HCT116 (cell line): ENCODE results near the gene CLEC17A.

Source experiments
- EGR1 ChIP-seq: IDR thresholded peaks from 2 replicates; pipeline ENCODE4 v1.6.1; 2012; ENCODE audit warnings: low read depth
- ELF1 ChIP-seq: IDR thresholded peaks from 2 replicates; pipeline ENCODE4 v1.6.1; 2012; ENCODE audit warnings: low read depth, borderline replicate concordance
- EZH2 ChIP-seq: fragments of 200-600 bp; sonication (generic); IDR thresholded peaks from 2 replicates; pipeline ENCODE4 v1.6.1; 2017; ENCODE audit warnings: antibody characterized with exemption, mixed run types
- EZH2phosphoT487 ChIP-seq: fragments of 200-600 bp; IDR thresholded peaks from 2 replicates; pipeline ENCODE4 v1.6.1; 2018; ENCODE audit warnings: antibody characterized with exemption, borderline replicate concordance
- FOSL1 ChIP-seq: IDR thresholded peaks from 2 replicates; pipeline ENCODE4 v1.6.1; 2012; ENCODE audit warnings: low read depth
- JUND ChIP-seq: IDR thresholded peaks from 2 replicates; pipeline ENCODE4 v1.6.1; 2012
- MAX ChIP-seq: IDR thresholded peaks from 2 replicates; pipeline ENCODE4 v1.6.1; 2012
- POLR2A ChIP-seq: IDR thresholded peaks from 2 replicates; pipeline ENCODE4 v1.7.0; 2011; ENCODE audit warnings: borderline replicate concordance; ENCODE audit not compliant: insufficient read depth, insufficient read length; ENCODE audit errors: extremely low read depth
- POLR2AphosphoS5 ChIP-seq: IDR thresholded peaks from 2 replicates; pipeline ENCODE4 v1.6.1; 2011; ENCODE audit warnings: mild to moderate bottlenecking, low read depth, low read length, moderate library complexity
- SIN3A ChIP-seq: IDR thresholded peaks from 2 replicates; pipeline ENCODE4 v1.6.1; 2012; ENCODE audit warnings: low read depth
- YY1 ChIP-seq: IDR thresholded peaks from 2 replicates; pipeline ENCODE4 v1.6.1; 2011; ENCODE audit warnings: low read length, low read depth, moderate library complexity, mild to moderate bottlenecking; ENCODE audit not compliant: insufficient replicate concordance; ENCODE audit errors: extremely low read depth
- TF ChIP-seq, protein P1 (sequence below), 3 experiments: fragments of 200-600 bp in 1 of 3; sonication (generic) in 1 of 3; IDR thresholded peaks in 2 of 3; conservative IDR thresholded peaks in 1 of 3; 2 replicates each; pipeline ENCODE4 v1.5.1; 2012 to 2017; ENCODE audit warnings: low read depth in 2 of 3, low read length in 2 of 3, antibody characterized with exemption in 1 of 3, borderline replicate concordance in 1 of 3, control low read depth in 1 of 3, mild to moderate bottlenecking in 1 of 3, mixed read lengths in 1 of 3, mixed run types in 1 of 3, moderate library complexity in 1 of 3; ENCODE audit not compliant: insufficient read depth in 1 of 3
- TF ChIP-seq, protein P2 (sequence below): IDR thresholded peaks from 2 replicates; pipeline ENCODE4 v1.6.1; 2012; ENCODE audit warnings: low read depth

- no peak for TF ChIP-seq JUND
- TF ChIP-seq, protein P1, sequence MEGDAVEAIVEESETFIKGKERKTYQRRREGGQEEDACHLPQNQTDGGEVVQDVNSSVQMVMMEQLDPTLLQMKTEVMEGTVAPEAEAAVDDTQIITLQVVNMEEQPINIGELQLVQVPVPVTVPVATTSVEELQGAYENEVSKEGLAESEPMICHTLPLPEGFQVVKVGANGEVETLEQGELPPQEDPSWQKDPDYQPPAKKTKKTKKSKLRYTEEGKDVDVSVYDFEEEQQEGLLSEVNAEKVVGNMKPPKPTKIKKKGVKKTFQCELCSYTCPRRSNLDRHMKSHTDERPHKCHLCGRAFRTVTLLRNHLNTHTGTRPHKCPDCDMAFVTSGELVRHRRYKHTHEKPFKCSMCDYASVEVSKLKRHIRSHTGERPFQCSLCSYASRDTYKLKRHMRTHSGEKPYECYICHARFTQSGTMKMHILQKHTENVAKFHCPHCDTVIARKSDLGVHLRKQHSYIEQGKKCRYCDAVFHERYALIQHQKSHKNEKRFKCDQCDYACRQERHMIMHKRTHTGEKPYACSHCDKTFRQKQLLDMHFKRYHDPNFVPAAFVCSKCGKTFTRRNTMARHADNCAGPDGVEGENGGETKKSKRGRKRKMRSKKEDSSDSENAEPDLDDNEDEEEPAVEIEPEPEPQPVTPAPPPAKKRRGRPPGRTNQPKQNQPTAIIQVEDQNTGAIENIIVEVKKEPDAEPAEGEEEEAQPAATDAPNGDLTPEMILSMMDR (IDR thresholded peaks at IDR 0.05 in 2 of 3, conservative IDR thresholded peaks at IDR 0.05 in 1 of 3; ENCODE audit: borderline replicate concordance in 1 of 3, insufficient read depth in 1 of 3, low read depth in 2 of 3, low read length in 2 of 3): no peak
- no peak for TF ChIP-seq ELF1
- TF ChIP-seq POLR2AphosphoS5: no peak
- no peak for TF ChIP-seq SIN3A
- TF ChIP-seq EGR1: no peak
- no peak for TF ChIP-seq MAX
- TF ChIP-seq EZH2: no peak
- no peak for TF ChIP-seq POLR2A
- TF ChIP-seq EZH2phosphoT487: no peak
- TF ChIP-seq FOSL1: no peak
- TF ChIP-seq, protein P2, sequence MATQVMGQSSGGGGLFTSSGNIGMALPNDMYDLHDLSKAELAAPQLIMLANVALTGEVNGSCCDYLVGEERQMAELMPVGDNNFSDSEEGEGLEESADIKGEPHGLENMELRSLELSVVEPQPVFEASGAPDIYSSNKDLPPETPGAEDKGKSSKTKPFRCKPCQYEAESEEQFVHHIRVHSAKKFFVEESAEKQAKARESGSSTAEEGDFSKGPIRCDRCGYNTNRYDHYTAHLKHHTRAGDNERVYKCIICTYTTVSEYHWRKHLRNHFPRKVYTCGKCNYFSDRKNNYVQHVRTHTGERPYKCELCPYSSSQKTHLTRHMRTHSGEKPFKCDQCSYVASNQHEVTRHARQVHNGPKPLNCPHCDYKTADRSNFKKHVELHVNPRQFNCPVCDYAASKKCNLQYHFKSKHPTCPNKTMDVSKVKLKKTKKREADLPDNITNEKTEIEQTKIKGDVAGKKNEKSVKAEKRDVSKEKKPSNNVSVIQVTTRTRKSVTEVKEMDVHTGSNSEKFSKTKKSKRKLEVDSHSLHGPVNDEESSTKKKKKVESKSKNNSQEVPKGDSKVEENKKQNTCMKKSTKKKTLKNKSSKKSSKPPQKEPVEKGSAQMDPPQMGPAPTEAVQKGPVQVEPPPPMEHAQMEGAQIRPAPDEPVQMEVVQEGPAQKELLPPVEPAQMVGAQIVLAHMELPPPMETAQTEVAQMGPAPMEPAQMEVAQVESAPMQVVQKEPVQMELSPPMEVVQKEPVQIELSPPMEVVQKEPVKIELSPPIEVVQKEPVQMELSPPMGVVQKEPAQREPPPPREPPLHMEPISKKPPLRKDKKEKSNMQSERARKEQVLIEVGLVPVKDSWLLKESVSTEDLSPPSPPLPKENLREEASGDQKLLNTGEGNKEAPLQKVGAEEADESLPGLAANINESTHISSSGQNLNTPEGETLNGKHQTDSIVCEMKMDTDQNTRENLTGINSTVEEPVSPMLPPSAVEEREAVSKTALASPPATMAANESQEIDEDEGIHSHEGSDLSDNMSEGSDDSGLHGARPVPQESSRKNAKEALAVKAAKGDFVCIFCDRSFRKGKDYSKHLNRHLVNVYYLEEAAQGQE: no peak
- no peak for TF ChIP-seq YY1
Measured at GRCh38 chr19:14565298-14565679, 17.6 kb upstream of the CLEC17A start.
